OCI-LY1 (cell line): ENCODE data around the gene ODAM.

Source experiments
- EZH2 ChIP-seq: fragments of 200-600 bp; sonication (generic), shearing (Covaris generic); IDR thresholded peaks from 2 replicates; pipeline ENCODE4 v1.8.0; 2017; ENCODE audit warnings: borderline replicate concordance, mixed run types, mild to moderate bottlenecking, antibody characterized with exemption, low read length, moderate library complexity, mixed read lengths
- TF ChIP-seq, protein P1 (sequence below): fragments of 200-600 bp; sonication (generic), shearing (Covaris generic); IDR thresholded peaks from 2 replicates; pipeline ENCODE4 v1.5.1; 2017; ENCODE audit warnings: mild to moderate bottlenecking, antibody characterized with exemption, low read length, moderate library complexity, mixed read lengths

GRCh38 chr4:70179811-70180210 lies 15.7 kb upstream of the ODAM start:
- TF ChIP-seq, protein P1, sequence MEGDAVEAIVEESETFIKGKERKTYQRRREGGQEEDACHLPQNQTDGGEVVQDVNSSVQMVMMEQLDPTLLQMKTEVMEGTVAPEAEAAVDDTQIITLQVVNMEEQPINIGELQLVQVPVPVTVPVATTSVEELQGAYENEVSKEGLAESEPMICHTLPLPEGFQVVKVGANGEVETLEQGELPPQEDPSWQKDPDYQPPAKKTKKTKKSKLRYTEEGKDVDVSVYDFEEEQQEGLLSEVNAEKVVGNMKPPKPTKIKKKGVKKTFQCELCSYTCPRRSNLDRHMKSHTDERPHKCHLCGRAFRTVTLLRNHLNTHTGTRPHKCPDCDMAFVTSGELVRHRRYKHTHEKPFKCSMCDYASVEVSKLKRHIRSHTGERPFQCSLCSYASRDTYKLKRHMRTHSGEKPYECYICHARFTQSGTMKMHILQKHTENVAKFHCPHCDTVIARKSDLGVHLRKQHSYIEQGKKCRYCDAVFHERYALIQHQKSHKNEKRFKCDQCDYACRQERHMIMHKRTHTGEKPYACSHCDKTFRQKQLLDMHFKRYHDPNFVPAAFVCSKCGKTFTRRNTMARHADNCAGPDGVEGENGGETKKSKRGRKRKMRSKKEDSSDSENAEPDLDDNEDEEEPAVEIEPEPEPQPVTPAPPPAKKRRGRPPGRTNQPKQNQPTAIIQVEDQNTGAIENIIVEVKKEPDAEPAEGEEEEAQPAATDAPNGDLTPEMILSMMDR, result no peak
- TF ChIP-seq EZH2, result no peak
